Thyroid gland (tissue), 4 donors: ENCODE data around the gene SH3BP1.

Source experiments
- CTCF ChIP-seq, 6 experiments: fragments of 200-600 bp in 3 of 6; fragments of 450-650 bp in 3 of 6; sonication (generic) in 3 of 6; IDR thresholded peaks; one replicate each; pipeline ENCODE4 v1.5.1; 2016 to 2019; ENCODE audit warnings: antibody characterized with exemption in 6 of 6, mild to moderate bottlenecking in 2 of 6, inconsistent platforms in 1 of 6, moderate library complexity in 1 of 6
- POLR2A ChIP-seq, 2 donors: fragments of 450-650 bp; IDR thresholded peaks; one replicate each; pipeline ENCODE4 v1.6.1; 2017; ENCODE audit warnings: antibody characterized with exemption in 2 of 2, mild to moderate bottlenecking in 2 of 2, moderate library complexity in 1 of 2

GRCh38 chr22:37680191-37680851 lies 40.9 kb downstream of the SH3BP1 start:
- TF ChIP-seq CTCF (IDR thresholded peaks at IDR 0.05) (no peak), POLR2A (IDR thresholded peaks at IDR 0.05) (no peak)
